K562 (cell line): ENCODE results near the gene CFAP73. TPM values are rescaled to one million over a fixed set of nuclear protein-coding genes. Genes with fewer than 3 reads are reported as not detected.

Experiments
- E2F6 ChIP-seq, 2 experiments: IDR thresholded peaks; 2 replicates each; pipeline ENCODE4 v1.6.1; 2011; ENCODE audit warnings: borderline replicate concordance in 1 of 2, control low read depth in 1 of 2, low read depth in 1 of 2, low read length in 1 of 2, mild to moderate bottlenecking in 1 of 2, mixed read lengths in 1 of 2, moderate library complexity in 1 of 2; ENCODE audit not compliant: insufficient read depth in 1 of 2, insufficient read length in 1 of 2, poor library complexity in 1 of 2, severe bottlenecking in 1 of 2; ENCODE audit errors: extremely low read depth in 1 of 2
- MCM2 ChIP-seq: fragments of 450-650 bp; IDR thresholded peaks from 2 replicates; pipeline ENCODE4 v1.6.1; 2017; ENCODE audit warnings: low read depth, mild to moderate bottlenecking
- NRF1 ChIP-seq, 2 experiments: fragments of 450-650 bp; IDR thresholded peaks in 1 of 2; conservative IDR thresholded peaks in 1 of 2; 2 replicates each; pipeline ENCODE4 v1.6.1; 2014; ENCODE audit warnings: mild to moderate bottlenecking in 2 of 2
- PBX2 ChIP-seq, 2 experiments: IDR thresholded peaks in 1 of 2; conservative IDR thresholded peaks in 1 of 2; 2 replicates each; pipeline ENCODE4 v1.6.1; 2016; ENCODE audit warnings: low read depth in 2 of 2, mild to moderate bottlenecking in 1 of 2, missing compliant biosample characterization in 1 of 2, missing genetic modification characterization in 1 of 2, moderate library complexity in 1 of 2
- POLR2H ChIP-seq: IDR thresholded peaks from 2 replicates; pipeline ENCODE4 v1.6.1; 2016; ENCODE audit warnings: missing genetic modification characterization, low read depth, mild to moderate bottlenecking, control low read depth, missing compliant biosample characterization, moderate library complexity
- PRDM10 ChIP-seq: fragments of 450-650 bp; IDR thresholded peaks from 2 replicates; pipeline ENCODE4 v1.6.1; 2018; ENCODE audit not compliant: partially characterized antibody
- polyA plus RNA-seq, 8 experiments: library from polyadenylated mRNA; depleted of rRNA in 4 of 8; stranded (reverse) in 5 of 8; unstranded in 3 of 8; fragments of >200 nt; fragmentation: Nextera tagmentation in 2 of 8; fragmentation: Illumina TruSeq in 1 of 8; extraction: Ambion mirVana in 2 of 8; extraction: Trizol in 1 of 8; gene quantifications; 2 replicates each; pipeline versions ENCODE4 v1.2.1 to v1.2.3, GENCODE V29; 2011 to 2014; ENCODE audit warnings: inconsistent platforms in 1 of 8, missing spikeins in 1 of 8
- total RNA-seq, 7 experiments: library from RNA; depleted of rRNA in 6 of 7; stranded (reverse); fragments of >200 nt in 6 of 7; fragmentation: Illumina TruSeq in 2 of 7; extraction: Trizol in 2 of 7; gene quantifications; 2 replicates each; pipeline versions ENCODE4 v1.2.1 to v1.2.3, GENCODE V29; 2011 to 2021; ENCODE audit warnings: low replicate concordance in 1 of 7

Gene CFAP73
- total and polyA plus RNA-seq, 9 of the 15 experiments (the other 6 are each of a cell fraction or from before 2014, with no cell fraction given): not detected

GRCh38 chr12:113184098-113184899 lies 34.8 kb downstream of the CFAP73 start (continued):
- TF ChIP-seq PBX2 (CRISPR knock-in tag; IDR thresholded peaks at IDR 0.05; ENCODE audit: low read depth) (no peak), PBX2 (tag; conservative IDR thresholded peaks at IDR 0.05; ENCODE audit: low read depth) (no peak), NRF1 (conservative IDR thresholded peaks at IDR 0.05 in 1 of 2, IDR thresholded peaks at IDR 0.05 in 1 of 2) (peak; percentile 83 to 85), MCM2 (no peak), POLR2H (tag) (no peak), PRDM10 (peak; percentile 36), E2F6 (IDR thresholded peaks at IDR 0.05; ENCODE audit: borderline replicate concordance in 1 of 2, extremely low read depth in 1 of 2, insufficient read depth in 1 of 2, insufficient read length in 1 of 2, low read depth in 1 of 2, low read length in 1 of 2, poor library complexity in 1 of 2, severe bottlenecking in 1 of 2) (no peak)
